Adrenal gland (tissue), 12 donors: ENCODE data around the gene TNIP2. TPM values are rescaled to one million over a fixed set of nuclear protein-coding genes. Genes with fewer than 3 reads are reported as not detected.

Experiments
- DNase-seq, 7 donors: peaks; one replicate each; pipeline ENCODE4 v3.0.0-alpha.2; 2019 to 2020
- H3K27ac ChIP-seq, 5 donors: fragments of 200-600 bp; sonication (generic) in 4 of 5; 1 replicate in 3 of 5; 2 replicates in 2 of 5; pipeline versions ENCODE4 v1.5.1 to v1.8.0; 2016 to 2020; ENCODE audit warnings: mild to moderate bottlenecking in 1 of 5
- H3K27me3 ChIP-seq: fragments of 200-600 bp; 2 replicates; pipeline ENCODE4 v1.8.0; 2021
- H3K36me3 ChIP-seq, 2 donors: fragments of 200-600 bp; replicated peaks in 1 of 2; 1 replicate in 1 of 2; 2 replicates in 1 of 2; pipeline versions ENCODE4 v1.5.1 to v1.8.0; 2018 to 2022
- H3K4me1 ChIP-seq, 2 donors: fragments of 200-600 bp; replicated peaks in 1 of 2; 1 replicate in 1 of 2; 2 replicates in 1 of 2; pipeline versions ENCODE4 v1.5.1 to v1.8.0; 2018 to 2021
- H3K4me3 ChIP-seq, 4 donors: fragments of 200-600 bp; sonication (generic) in 3 of 4; one replicate each; pipeline ENCODE4 v1.5.1; 2016 to 2018
- H3K9me3 ChIP-seq, 3 donors: fragments of 200-600 bp; sonication (generic) in 1 of 3; replicated peaks in 1 of 3; 1 replicate in 2 of 3; 2 replicates in 1 of 3; pipeline versions ENCODE4 v1.5.1 to v1.8.0; 2016 to 2021
- CTCF ChIP-seq, 6 experiments: fragments of 450-650 bp in 4 of 6; fragments of 200-600 bp in 2 of 6; sonication (generic) in 1 of 6; IDR thresholded peaks; 1 replicate in 5 of 6; 2 replicates in 1 of 6; pipeline versions ENCODE4 v1.5.1 to v1.8.0; 2016 to 2021; ENCODE audit warnings: antibody characterized with exemption in 6 of 6, mild to moderate bottlenecking in 2 of 6, moderate library complexity in 1 of 6
- POLR2A ChIP-seq, 2 donors: fragments of 450-650 bp; IDR thresholded peaks; one replicate each; pipeline ENCODE4 v1.6.1; 2017; ENCODE audit warnings: antibody characterized with exemption in 2 of 2, mild to moderate bottlenecking in 2 of 2, moderate library complexity in 1 of 2
- WGBS, 4 donors: extraction: QIAGEN DNeasy Blood & Tissue Kit in 2 of 4; methylation state at CpG; one replicate each; pipeline versions ENCODE4 v1.1.5 to v1.1.7; 2013 to 2017; 5-methylcytosine and 5-hydroxymethylcytosine counted together
- intact Hi-C, 2 donors: fragments of 100-400 bp; cut with DNase I; formaldehyde crosslinking; loops; one replicate each; pipeline versions ENCODE4 v1.14.1 to v1.15.0; 2022 to 2023
- polyA plus RNA-seq, 3 donors: library from polyadenylated mRNA; stranded (reverse); fragments of 200-250 nt in 2 of 3; fragments of 350-450 nt in 1 of 3; fragmentation: Illumina TruSeq in 1 of 3; extraction: RNeasy Lipid Tissue Mini Kit (QIAGEN cat#74804) in 1 of 3; gene quantifications; one replicate each; pipeline ENCODE4 v1.2.3, GENCODE V29; 2013 to 2014
- total RNA-seq, 9 donors: library from RNA; depleted of rRNA in 4 of 9; stranded (reverse); fragments of >200 nt in 4 of 9; fragments of 120-200 nt in 1 of 9; fragmentation: NEBNext Ultra II Directional in 1 of 9; extraction: Animal tissue kit (Norgen Biotek cat#: 25700) in 1 of 9; gene quantifications; one replicate each; pipeline versions ENCODE4 v1.1.0 to v1.2.4, GENCODE V29; 2013 to 2023
- donor health status: healthy with polysubstance abuse.
- donor health status: Bipolar disorder and iron deficiency.
- donor health status: DM: yes; HTN: yes; CAD: no.
- donor health status: DM: no; HTN: no; CAD: no.
- donor health status: DM: no; HTN: no; CAD: no.
- donor health status: DM: yes; HTN: yes; CAD: no.

TNIP2 gene
- total and polyA plus RNA-seq, 12 donors: 7.8 to 57.7 (median 35.7) TPM

DNA sequence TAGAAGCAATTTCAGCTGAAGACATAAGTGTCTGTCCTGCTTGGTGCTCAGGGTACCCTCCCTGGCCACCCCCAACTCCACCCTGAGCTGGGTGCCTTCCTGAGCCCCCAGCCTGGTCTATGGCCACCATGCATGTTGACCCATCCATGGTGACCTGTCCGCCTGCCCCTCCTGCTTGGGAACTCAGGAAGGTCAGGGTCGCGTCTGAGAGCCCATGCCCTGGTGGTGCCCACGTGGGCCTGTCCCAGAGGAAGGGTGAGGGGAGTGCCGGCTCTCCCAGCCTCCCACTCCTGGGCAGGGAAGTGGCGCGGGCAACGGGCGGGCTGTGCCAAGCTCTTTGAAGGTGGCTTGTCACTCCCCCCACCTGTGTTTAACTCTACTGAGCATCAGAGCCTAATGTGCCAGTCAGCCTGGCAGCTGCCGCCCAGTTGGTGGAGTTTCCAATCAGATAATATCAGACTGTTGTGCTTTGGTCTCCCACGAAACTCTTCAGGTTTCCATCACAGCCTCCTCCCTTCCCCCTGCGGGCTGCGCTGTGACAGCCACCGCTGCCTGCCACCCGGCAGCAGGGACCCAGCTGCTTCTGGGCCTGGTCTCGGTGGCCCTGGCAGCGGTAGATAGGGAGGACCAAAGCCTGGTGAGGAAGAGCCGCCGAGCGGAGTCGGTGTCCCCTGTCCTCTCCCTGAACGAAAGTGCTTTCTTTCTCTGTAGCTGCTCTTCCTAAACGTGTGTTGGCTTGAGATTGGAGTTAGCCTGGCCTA lies 41.6 kb upstream of the TNIP2 start:
- WGBS, 4 donors: 64 to 81% (median 68%) methylated on average over 18 to 23 of the region's 23 CpGs
- TF ChIP-seq POLR2A (IDR thresholded peaks at IDR 0.05) (no peak), CTCF (IDR thresholded peaks at IDR 0.05) (no peak)
- peak overlapping the region in 4 of 5 donors; percentile 9 to 89 (median 68) for H3K27ac ChIP-seq
- peak in 4 of 7 donors; percentile 13 to 74 (median 24) for DNase-seq
- no peaks in the 10 kb centered on the region for H3K27me3 ChIP-seq
- no peaks in the 10 kb centered on the region for H3K36me3 ChIP-seq
- no peak overlapping the region for H3K4me3 ChIP-seq
- peaks cover 32 to 88% of the 10 kb centered on the region in 2 donors for H3K4me1 ChIP-seq
- intact Hi-C loops: no loop called here
- H3K9me3 ChIP-seq: no peaks in the 10 kb centered on the region

DNA sequence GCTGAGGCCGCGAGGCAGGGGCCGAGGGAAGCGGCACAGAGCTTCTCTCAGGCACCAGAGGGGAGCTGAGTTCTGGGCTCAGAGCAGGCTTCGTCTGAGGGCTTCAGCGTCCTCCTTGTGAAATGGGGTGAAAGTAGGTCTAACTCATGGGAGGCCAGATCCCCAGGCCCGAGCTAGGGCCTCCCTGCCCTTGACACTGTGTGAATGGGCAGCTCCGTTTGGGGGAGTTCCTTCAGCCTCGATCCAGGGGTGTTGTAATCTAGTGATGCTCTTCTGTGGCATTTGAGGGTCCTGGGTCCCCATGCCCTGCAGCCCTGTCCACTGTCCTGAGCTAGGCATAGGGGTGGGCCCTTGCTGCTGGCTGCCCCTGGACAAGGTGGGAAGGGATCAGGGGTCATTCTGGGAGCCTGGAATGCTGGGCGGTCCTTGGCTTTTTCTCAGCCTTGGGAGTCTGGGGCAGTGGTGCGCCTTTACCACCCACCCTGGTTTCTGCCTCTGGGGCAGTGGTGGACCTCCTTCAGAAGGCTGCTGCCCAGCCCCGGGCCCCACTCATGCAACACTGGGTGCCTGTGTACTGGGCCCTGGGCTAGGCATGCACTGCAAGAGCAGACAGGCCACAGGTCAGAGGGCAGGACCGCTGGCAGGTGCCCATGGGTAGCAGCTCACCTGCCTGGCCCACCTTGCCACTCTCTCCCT lies 40.9 kb upstream of the TNIP2 start:
- TF ChIP-seq CTCF (IDR thresholded peaks at IDR 0.05) (no peak), POLR2A (IDR thresholded peaks at IDR 0.05) (no peak)
- Histone ChIP-seq H3K9me3 (no peaks in the 10 kb centered on the region), H3K4me1 (peaks cover 31 to 95% of the 10 kb centered on the region in 2 donors), H3K27me3 (no peaks in the 10 kb centered on the region), H3K4me3 (no peak overlapping the region), H3K36me3 (no peaks in the 10 kb centered on the region), H3K27ac (peak overlapping the region in 2 of 5 donors; percentile 86 to 89)
- DNase-seq: peak in 1 of 7 donors; percentile 50
- 79 to 93% (median 90%) methylated on average over 9 to 13 of the region's 13 CpGs for WGBS, 4 donors
- intact Hi-C loops: no loop called here

- H3K27ac ChIP-seq: peak overlapping the region in 2 of 5 donors; percentile 86
- no peaks in the 10 kb centered on the region for H3K36me3 ChIP-seq
- 54 to 77% (median 64%) methylated on average over 12 to 27 of the region's 27 CpGs for WGBS, 4 donors
- H3K4me1 ChIP-seq: peaks cover 23 to 92% of the 10 kb centered on the region in 2 donors
- H3K9me3 ChIP-seq: no peaks in the 10 kb centered on the region
- no peak overlapping the region for H3K4me3 ChIP-seq
- no peak for TF ChIP-seq POLR2A (IDR thresholded peaks at IDR 0.05)
- no peak for TF ChIP-seq CTCF (IDR thresholded peaks at IDR 0.05)
- H3K27me3 ChIP-seq: no peaks in the 10 kb centered on the region
- DNase-seq: peak; percentile 20 to 76 (median 36)
- intact Hi-C loops: no loop called here
These were observed 40.0 kb upstream of the TNIP2 start for GRCh38 chr4:2795893-2796848.
